Common myeloid progenitor, CD34-positive (primary cell): ENCODE results near the gene TGFA.
A peak's percentile ranks its signal among the peaks of the same experiment; 100 is the strongest.

ENCODE experiments used
- CTCF ChIA-PET: fragments of 350-600 bp; sonication (Branson Sonifier 250); formaldehyde crosslinking; loops from one replicate; lab custom pipeline; 2021; ENCODE audit warnings: antibody characterized with exemption; lab: Charles Lee
- POLR2A ChIA-PET: fragments of 350-600 bp; sonication (Branson Sonifier 250); formaldehyde crosslinking; loops from one replicate; lab custom pipeline; 2021; ENCODE audit warnings: antibody characterized with exemption; lab: Charles Lee
- DNase-seq, 3 donors: peaks; one replicate each; pipeline versions ENCODE4 v3.0.0 to v3.0.0-alpha.2; 2013
- H3K27ac ChIP-seq, 2 experiments: 1 replicate in 1 of 2; 2 replicates in 1 of 2; pipeline ENCODE4 v1.7.0; 2013; ENCODE audit warnings: inconsistent platforms in 2 of 2, low read length in 2 of 2, mild to moderate bottlenecking in 2 of 2, low read depth in 1 of 2, moderate library complexity in 1 of 2; ENCODE audit not compliant: severe bottlenecking in 2 of 2, insufficient read depth in 1 of 2, poor library complexity in 1 of 2
- H3K27me3 ChIP-seq, 5 experiments: replicated peaks in 2 of 5; 1 replicate in 3 of 5; 2 replicates in 2 of 5; pipeline versions ENCODE4 v1.6.1 to v1.7.0; 2013; ENCODE audit warnings: low read length in 4 of 5, mild to moderate bottlenecking in 2 of 5, moderate library complexity in 2 of 5, inconsistent platforms in 1 of 5; ENCODE audit not compliant: insufficient read depth in 5 of 5, control insufficient read depth in 4 of 5
- H3K36me3 ChIP-seq, 4 experiments: 1 replicate in 2 of 4; 2 replicates in 2 of 4; pipeline versions ENCODE4 v1.6.1 to v1.7.0; 2013; ENCODE audit warnings: low read length in 3 of 4, control low read depth in 1 of 4, mild to moderate bottlenecking in 1 of 4; ENCODE audit not compliant: control insufficient read depth in 4 of 4, insufficient read depth in 4 of 4
- H3K4me1 ChIP-seq, 4 experiments: 1 replicate in 3 of 4; 2 replicates in 1 of 4; pipeline versions ENCODE4 v1.6.1 to v1.7.1; 2013; ENCODE audit warnings: low read length in 3 of 4, mild to moderate bottlenecking in 3 of 4, control low read depth in 1 of 4, inconsistent platforms in 1 of 4, moderate library complexity in 1 of 4; ENCODE audit not compliant: control insufficient read depth in 4 of 4, insufficient read depth in 4 of 4; ENCODE audit errors: control extremely low read depth in 1 of 4
- H3K4me3 ChIP-seq, 7 experiments: 1 replicate in 4 of 7; 2 replicates in 3 of 7; pipeline versions ENCODE4 v1.5.1 to v1.7.0; 2013; ENCODE audit warnings: mild to moderate bottlenecking in 7 of 7, low read length in 6 of 7, moderate library complexity in 6 of 7, inconsistent platforms in 2 of 7, low read depth in 2 of 7, control low read depth in 1 of 7; ENCODE audit not compliant: insufficient read depth in 4 of 7, control insufficient read depth in 1 of 7; ENCODE audit errors: extremely low read depth in 1 of 7
- H3K9me3 ChIP-seq, 5 experiments: 1 replicate in 4 of 5; 2 replicates in 1 of 5; pipeline versions ENCODE4 v1.6.1 to v1.7.1; 2013; ENCODE audit warnings: low read length in 4 of 5, mild to moderate bottlenecking in 2 of 5, inconsistent platforms in 1 of 5, low read depth in 1 of 5, moderate library complexity in 1 of 5; ENCODE audit not compliant: control insufficient read depth in 4 of 5, insufficient read depth in 2 of 5; ENCODE audit errors: control extremely low read depth in 1 of 5
- WGBS: methylation state at CpG from one replicate; pipeline ENCODE4 v1.1.5; 2013; ENCODE audit not compliant: insufficient coverage; 5-methylcytosine and 5-hydroxymethylcytosine counted together

The TGFA gene

DNA sequence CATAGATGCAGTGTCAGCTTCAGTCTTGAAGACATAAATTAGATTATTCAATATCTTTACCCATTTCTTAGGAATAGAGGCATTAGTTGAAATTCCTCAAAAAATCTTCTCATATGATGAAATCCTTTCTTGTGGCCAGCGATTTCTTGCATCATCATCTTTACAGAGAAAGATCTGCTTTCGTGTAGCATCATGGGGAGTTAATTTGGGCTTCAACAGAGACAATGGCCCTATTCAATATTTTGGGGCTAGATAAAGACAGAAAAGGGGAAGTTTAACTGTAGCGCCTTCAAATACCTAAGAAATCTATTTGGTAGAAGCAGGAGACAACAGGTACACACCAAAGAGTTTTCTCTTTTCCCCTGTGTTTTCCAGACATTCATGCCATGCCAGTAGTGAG is 73.8 kb downstream of the TGFA start:
- no peaks in the 10 kb centered on the region for H3K36me3 ChIP-seq
- no peaks in the 10 kb centered on the region for H3K27me3 ChIP-seq
- DNase-seq, result peak in 2 of 3 donors; percentile 34 to 37
- peaks cover 5 to 19% (median 9%) of the 10 kb centered on the region in 4 experiments for H3K4me1 ChIP-seq
- H3K9me3 ChIP-seq, result peaks cover 0 to 5% (median 3%) of the 10 kb centered on the region in 5 experiments
- ChIA-PET CTCF (interaction anchor here (1.2 kb wide), 1 partner anchor 10 kb away, joined by 3 read pairs; no protein-coding TSS in a partner anchor), POLR2A (no interaction called here)
- no peak overlapping the region for H3K4me3 ChIP-seq
- H3K27ac ChIP-seq, result no peak overlapping the region
- 60% methylated on average over 1 of the region's 3 CpGs for WGBS

DNA sequence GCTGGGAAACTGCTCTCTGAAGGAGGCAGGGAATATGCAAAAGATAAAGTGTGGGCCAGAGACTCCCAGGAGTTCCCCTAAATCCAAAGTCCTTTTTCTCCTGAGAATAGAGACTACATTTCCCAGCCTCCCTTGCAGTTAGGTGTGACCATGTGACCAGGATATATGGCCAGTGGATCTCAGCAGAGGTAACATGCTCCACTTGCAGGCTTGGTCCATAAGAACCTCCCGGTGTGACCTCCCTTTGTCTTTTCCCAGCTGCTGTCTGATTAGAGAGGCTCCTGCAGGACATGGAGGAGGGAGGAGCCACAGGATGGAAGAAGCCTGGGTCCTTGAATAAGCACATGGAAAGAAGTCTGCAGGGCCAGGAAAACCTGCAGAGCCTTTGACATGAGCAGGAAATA is 76.2 kb downstream of the TGFA start:
- ChIA-PET POLR2A (no interaction called here), CTCF (no interaction called here)
- no peaks in the 10 kb centered on the region for H3K36me3 ChIP-seq
- peaks cover 0 to 5% (median 3%) of the 10 kb centered on the region in 5 experiments for H3K9me3 ChIP-seq
- H3K4me3 ChIP-seq, result no peak overlapping the region
- H3K4me1 ChIP-seq, result peaks cover 19 to 43% (median 27%) of the 10 kb centered on the region in 4 experiments
- H3K27me3 ChIP-seq, result no peaks in the 10 kb centered on the region
- 100% methylated on average over 1 of the region's 1 CpG for WGBS
- no peak for DNase-seq
- H3K27ac ChIP-seq, result no peak overlapping the region

DNA sequence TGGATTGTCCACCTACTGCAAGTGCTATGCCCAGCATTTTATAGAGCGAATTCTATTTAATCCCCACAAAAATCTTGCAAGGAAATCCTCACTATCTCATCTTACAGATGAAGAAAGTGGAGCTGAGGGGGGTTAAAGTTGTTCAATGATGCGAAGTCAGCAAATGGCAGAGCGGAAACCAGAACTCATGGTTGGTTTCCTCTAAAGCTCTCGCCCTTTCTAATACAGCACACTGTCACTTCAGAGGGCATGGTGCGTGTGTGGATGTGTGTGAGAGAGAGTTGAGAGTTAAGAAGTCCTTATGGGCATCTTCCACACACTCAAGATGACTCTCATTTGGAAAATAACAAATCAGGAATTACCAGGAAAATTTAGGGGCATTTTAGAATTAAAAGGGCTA is 78.4 kb downstream of the TGFA start:
- H3K4me1 ChIP-seq, result peaks cover 27 to 63% (median 44%) of the 10 kb centered on the region in 4 experiments
- POLR2A ChIA-PET, result interaction anchor here (0.7 kb wide), 1 partner anchor 16 kb away, joined by 6 read pairs; no protein-coding TSS in a partner anchor
- no peak overlapping the region for H3K4me3 ChIP-seq
- 55% methylated on average over 2 of the region's 5 CpGs for WGBS
- no peak overlapping the region for H3K27ac ChIP-seq
- no peaks in the 10 kb centered on the region for H3K27me3 ChIP-seq
- CTCF ChIA-PET, result interaction anchor here (1.0 to 1.4 kb wide), 2 partner anchors 22 to 142 kb away, joined by 3 to 4 read pairs; no protein-coding TSS in a partner anchor
- H3K36me3 ChIP-seq, result no peaks in the 10 kb centered on the region
- H3K9me3 ChIP-seq, result no peaks in the 10 kb centered on the region
- peak; percentile 35 to 76 (median 64) for DNase-seq

DNA sequence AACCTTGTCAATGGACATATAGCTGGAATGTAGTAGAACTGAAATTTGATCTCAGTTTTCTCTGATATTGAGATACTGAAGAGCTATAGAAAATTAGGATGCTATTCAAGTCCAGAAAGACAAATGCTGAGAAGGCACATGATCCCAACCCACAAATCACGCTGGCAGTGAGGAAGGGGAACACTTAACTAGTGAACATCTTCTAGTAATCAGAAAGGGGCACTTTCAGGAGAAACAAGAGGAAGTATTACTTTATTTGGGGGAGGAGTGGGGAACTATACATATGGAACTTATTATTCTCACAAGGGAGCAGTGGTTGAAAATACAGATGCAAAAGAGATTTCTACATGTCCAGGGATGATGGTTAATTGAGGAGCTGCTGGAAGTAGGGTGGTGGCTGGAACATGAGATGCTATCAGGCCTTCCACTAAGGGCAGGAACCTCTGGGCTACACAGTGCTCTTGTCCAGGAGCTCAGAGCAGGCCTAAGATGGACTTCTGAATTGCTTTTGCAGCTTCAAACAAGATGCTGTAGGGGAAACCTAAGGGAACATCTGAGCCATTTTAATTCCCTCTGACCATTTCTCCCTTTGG is 79.3 kb downstream of the TGFA start:
- ChIA-PET CTCF (interaction anchor here (1.0 to 1.4 kb wide), 2 partner anchors 23 to 143 kb away, joined by 3 to 4 read pairs; no protein-coding TSS in a partner anchor), POLR2A (no interaction called here)
- WGBS, result no CpG with 5 or more reads among the region's 1 CpG
- Histone ChIP-seq H3K4me1 (peaks cover 34 to 64% (median 53%) of the 10 kb centered on the region in 4 experiments), H3K27me3 (no peaks in the 10 kb centered on the region), H3K36me3 (no peaks in the 10 kb centered on the region), H3K4me3 (no peak overlapping the region), H3K27ac (no peak overlapping the region), H3K9me3 (no peaks in the 10 kb centered on the region)
- DNase-seq, result peak in 1 of 3 donors; percentile 15

GRCh38 chr2:70473101-70473722 is 80.4 kb downstream of the TGFA start:
- DNase-seq, result no peak
- CTCF ChIA-PET, result interaction anchor here (0.9 kb wide), 1 partner anchor 108 kb away, joined by 3 read pairs; no protein-coding TSS in a partner anchor
- no peak overlapping the region for H3K4me3 ChIP-seq
- no peak overlapping the region for H3K27ac ChIP-seq
- POLR2A ChIA-PET, result no interaction called here
- H3K9me3 ChIP-seq, result no peaks in the 10 kb centered on the region
- WGBS, result 65% methylated on average over 6 of the region's 7 CpGs
- H3K27me3 ChIP-seq, result no peaks in the 10 kb centered on the region
- peaks cover 34 to 74% (median 61%) of the 10 kb centered on the region in 4 experiments for H3K4me1 ChIP-seq
- no peaks in the 10 kb centered on the region for H3K36me3 ChIP-seq

DNA sequence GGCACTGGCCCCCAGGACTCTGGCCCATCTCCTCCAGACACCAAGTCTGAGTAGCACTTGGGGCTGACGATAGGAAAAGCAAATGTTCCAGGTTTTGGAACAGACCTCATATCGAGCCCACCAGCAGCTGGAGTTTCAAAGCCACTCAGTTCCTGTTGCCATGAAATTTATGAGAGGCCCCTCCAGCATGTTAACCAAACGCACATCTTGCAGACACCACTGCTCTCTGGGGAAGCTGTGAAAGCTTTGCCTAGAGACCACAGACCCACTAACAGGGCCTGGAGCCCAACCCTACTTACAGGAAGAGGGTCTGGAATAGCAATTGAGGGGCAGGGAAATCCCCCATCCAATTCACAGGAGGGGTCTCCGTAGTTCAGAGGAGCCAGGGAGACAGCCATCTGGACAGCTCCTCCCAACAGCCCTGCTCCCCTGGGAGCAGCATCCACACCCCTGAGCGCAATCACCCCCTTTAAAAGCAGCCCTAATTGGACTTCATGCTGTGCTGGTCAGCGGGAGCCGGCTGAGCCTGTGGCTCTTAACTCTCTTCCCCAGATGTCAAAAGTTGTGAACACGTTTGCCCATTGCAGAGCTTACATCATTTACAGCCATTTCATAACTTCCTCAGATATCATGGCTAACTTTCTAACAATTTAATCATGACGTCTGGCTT is 81.3 kb downstream of the TGFA start:
- WGBS, result 16% methylated on average over 9 of the region's 9 CpGs
- DNase-seq, result peak; percentile 15 to 76 (median 66)
- no peaks in the 10 kb centered on the region for H3K9me3 ChIP-seq
- H3K27ac ChIP-seq, result peak overlapping the region in 1 of 2 experiments; percentile 11
- H3K4me3 ChIP-seq, result no peak overlapping the region
- peaks cover 34 to 76% (median 62%) of the 10 kb centered on the region in 4 experiments for H3K4me1 ChIP-seq
- no peaks in the 10 kb centered on the region for H3K27me3 ChIP-seq
- H3K36me3 ChIP-seq, result no peaks in the 10 kb centered on the region
- CTCF ChIA-PET, result interaction anchor here (0.9 to 1.5 kb wide), 2 partner anchors 14 to 107 kb away, joined by 3 read pairs; no protein-coding TSS in a partner anchor
- POLR2A ChIA-PET, result no interaction called here
